ENCODE data around the gene GYPA.
A peak's percentile ranks its signal among the peaks of the same experiment; 100 is the strongest.
"Not testable (repeated sequence)": the region's sequence is repeated elsewhere in the genome, so short reads cannot be mapped to it uniquely, and the experiment has no call there.

The GYPA gene

DNA sequence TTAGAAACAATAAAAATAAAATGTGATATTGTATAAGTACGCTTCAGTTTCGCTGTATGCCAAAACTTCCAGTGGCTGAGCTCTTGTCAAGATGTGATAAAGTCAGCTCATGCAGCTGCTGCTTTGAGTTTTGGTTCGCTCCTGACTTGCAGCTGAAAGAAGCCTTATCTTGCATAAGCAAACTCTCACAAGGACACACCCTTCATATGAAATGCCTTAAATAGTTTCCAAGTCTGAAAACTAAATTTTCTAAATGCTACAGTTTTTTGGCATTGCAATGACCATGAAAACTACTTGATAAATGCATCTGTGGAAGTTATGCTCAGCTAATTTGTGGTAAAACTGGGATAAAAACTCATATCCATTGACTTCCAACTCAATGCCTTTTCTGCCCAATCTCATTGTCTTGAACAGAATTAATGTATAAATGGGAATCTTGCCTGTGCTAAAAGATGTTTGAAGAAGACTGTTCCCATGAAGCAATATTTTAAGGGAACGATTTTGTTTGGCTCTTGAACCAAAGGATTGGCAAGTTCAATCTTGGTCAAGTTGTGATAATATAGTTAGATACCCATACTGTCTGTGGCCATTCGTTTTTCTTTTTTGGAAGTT is 11.7 kb downstream of the GYPA start:
- FAIRE-seq, result not testable (repeated sequence)

DNA sequence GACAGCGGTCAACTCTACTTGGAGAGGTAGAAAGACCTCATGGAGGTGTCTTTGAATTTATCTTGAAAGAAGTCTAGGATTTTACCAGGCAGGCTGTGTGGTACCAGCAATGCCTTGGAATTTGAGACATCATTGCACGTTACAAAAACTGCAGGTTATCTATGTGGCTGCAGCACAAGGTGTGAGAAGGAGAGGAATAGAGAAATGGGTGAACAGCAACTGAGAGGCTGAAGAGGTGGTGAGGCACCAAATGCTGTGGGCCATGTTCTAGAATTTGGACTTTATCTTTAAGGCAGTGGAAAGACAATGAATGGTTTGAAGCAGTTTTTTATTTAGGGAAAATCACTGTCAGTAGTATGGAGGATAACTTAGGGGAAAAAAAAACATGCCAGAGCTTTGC is 15.4 kb downstream of the GYPA start:
- FAIRE-seq, result not testable (repeated sequence)

DNA sequence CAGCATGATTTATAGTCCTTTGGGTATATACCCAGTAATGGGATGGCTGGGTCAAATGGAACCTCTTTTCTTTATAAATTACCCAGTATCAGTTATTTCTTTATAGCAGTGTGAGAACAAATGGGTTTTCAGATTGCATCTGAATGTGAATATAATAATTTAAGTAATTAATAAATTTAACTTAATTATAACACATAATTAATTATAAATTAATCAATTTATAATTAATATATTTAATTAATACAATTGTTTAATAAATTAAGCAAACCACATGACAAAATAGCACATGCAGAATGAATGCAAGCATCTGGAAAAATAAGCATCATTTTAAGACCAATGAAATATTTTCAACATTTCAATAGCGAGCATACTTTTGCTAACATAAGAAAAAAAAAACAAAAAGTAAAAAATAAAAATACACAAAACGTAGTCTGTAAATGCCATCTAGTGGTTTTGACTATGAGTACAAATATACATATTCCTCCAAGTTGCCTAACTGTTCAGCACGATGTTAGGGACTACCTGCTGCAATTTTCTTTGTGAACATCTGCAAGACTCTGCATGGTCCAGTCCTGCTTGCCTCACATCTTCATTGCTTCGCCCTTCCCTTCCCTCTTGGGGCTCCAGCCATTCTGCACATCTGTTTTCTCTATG is 16.4 kb downstream of the GYPA start:
- peak; percentile 32 for FAIRE-seq

DNA sequence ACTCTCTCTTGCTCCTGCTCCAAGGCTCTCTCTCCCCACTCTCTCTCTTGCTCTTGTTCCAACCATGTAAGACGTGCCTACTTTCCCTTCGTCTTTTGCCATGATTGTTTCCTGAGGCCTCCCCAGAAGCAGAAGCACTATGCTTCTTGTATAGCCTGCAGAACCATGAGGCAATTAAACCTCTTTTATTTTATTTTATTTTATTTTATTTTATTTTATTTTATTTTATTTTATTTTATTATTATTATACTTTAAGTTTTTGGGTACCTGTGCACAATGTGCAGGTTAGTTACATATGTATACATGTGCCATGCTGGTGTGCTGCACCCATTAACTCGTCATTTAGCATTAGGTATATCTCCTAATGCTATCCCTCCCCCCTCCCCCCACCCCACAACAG is 17.2 kb downstream of the GYPA start:
- FAIRE-seq, result not testable (repeated sequence)

DNA sequence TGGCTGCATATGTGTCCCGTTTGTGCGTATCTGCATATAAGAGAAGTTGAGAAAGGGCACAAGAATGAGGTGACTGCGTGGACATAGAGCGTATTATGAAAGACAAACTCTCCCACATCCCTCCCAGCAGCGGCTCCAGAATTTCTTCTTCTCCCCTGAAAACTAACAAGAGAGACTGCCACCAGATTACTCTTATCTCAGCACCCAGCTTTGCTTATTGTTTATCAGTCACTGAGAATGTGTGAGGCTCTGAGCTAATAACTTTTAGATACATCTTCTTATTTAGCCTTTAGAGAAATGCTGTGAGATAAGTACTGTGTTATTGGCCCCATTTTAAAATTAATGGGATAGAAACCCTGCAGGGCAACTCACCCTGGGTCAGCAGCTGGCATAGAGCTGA is 20.8 kb downstream of the GYPA start:
- not testable (repeated sequence) for FAIRE-seq

DNA sequence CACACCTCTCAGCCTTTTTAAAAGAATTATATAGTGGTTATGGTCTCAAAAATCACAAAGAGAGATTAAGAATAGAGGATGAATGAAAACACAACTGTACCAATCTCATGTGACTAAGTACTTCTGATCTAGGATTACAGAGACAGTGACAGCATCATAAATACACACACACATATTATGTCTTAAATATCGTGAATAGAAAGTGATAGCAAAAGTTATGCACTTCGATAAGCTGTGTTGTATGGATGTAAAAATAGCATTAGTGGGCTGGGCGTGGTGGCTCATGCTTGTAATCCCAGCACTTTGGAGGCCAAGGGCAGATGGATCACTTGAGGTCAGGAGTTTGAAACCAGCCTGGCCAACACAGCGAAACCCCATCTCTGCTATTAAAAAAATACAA is 25.0 kb downstream of the GYPA start:
- FAIRE-seq, result no peak

DNA sequence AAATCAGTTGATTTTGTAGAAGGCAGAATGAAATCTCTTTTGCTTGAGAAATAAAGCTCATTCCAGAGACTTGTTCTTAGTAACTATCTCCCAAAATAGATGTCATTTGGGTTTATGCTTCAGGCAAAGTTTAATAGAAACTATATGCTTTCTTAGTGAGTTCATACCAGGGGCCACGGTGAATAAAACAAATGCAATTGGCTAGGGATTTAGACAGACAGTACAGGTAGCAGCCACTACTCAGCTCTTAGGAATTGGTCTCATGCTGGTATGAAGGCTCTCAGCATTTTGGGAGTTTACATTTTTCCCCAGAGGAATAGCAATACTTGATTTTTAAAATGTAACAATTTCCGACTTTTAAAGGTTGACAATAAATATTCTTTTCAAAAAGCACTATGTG is 27.0 kb downstream of the GYPA start:
- no peak for FAIRE-seq

DNA sequence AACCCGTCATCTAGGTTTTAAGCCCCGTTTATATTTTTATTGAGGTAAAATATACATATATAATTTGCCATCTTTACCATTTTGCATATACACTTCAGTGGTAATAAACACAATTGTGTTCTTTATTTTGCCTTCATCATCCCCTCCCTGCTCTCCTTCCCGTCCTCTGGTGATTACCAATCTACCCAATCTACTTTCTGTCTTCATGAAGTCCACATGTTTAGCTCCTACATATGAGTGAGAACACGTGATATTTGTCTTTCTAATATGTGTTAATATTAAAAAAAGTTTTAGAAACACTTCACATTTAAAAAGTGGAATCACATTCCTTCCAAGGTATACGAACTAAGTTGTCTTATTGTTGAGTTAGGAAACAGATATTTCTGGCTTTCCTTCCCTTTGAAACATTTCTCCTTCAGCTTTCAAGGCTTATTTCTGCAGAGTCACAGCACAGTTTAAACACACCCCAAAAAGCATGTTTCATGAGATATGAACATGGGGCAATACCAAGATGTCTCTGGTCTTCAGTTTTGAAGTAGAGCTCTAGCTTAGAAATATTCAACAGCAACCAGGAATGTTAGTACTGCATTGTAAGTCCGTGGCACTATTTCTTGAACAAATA is 35.9 kb downstream of the GYPA start:
- no peak for FAIRE-seq

DNA sequence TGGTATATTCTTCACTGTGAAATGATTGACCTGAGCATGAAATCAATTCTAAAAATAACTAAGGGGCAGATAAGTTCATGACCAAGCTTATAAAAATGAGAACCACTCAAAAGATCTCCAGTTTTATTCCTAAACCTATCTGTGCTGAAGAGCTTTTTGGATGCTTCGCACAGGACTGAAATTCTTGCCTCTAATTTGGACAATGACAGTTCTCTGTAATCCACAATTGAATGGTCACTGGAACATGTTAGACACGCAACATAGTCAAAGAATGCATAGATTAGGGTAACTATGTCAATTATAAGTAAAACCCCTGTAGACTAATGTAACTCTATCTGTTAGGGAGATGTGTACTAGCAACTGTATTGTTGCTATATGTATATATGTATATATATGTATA is 42.7 kb downstream of the GYPA start:
- FAIRE-seq, result not testable (repeated sequence)

DNA sequence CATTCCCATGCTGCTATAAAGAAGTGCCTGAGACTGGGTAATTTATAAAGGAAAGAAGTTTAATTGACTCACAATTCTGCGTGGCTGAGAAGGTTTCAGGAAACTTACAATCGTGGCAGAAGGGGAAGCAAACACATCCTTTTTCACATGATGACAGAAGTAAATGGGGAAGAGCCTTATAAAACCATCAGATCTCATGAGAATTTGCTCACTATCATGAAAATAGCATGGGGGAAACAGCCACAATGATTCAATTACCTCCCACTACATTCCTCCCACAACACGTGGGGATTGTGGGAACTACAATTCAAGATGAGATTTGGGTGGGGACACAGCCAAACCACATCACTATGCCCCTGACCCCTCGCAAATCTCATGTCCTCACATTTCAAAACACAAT is 46.5 kb downstream of the GYPA start:
- not testable (repeated sequence) for FAIRE-seq

DNA sequence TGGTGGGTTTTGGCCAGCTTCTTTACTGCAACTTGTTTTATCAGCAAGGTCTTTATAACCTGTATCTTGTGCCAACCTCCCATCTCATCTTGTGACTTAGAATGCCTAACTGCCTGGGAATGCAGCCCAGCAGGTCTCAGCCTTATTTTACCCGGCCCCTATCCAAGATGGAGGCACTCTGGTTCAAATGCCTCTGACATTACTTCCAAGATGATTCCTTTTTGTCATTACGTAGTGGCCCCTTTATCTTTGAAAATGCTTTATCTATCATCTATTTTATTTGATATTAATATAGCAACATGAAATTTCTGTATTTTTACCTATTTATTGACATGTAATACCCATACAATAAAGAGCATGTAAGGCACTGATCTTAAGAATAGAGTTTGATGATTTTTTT is 49.3 kb downstream of the GYPA start:
- not testable (repeated sequence) for FAIRE-seq

DNA sequence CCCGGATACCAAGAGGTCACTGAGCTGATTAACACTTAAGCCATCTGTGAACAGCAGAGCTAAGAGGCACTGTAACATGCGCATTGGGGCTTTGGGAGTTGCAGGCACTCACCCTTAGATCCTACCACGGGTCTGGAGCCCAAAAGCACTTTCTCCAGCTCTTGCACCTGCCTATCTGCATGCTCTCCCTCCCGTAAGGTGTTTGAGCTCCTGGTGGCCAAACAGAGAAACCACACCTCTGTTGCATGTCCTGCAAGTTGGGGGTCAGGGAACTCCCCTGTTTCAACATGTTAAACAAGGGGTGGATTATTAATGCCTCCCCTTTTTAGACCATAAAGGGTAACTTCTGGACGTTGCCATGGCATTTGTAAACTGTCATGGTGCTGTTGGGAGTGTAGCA is 49.8 kb downstream of the GYPA start:
- FAIRE-seq, result no peak

DNA sequence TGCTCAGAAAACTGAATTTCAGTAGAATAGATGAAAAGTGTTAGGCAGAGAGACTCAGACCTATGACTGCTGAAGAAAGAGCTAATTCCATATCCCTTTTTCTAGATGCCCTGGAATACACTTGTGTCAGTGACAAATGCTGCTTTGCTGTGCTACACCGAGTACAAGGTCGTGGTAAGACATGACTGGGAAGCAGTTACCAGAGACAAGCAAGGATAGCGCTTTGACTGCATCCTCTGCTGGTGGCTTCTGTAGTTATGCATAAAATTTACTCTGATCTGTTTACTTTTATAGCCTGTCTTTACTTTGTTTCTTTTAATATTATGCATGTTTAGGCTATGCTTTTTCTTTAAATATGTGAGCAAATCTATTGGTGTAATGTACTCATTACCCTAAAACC is 58.5 kb downstream of the GYPA start:
- FAIRE-seq, result not testable (repeated sequence)

DNA sequence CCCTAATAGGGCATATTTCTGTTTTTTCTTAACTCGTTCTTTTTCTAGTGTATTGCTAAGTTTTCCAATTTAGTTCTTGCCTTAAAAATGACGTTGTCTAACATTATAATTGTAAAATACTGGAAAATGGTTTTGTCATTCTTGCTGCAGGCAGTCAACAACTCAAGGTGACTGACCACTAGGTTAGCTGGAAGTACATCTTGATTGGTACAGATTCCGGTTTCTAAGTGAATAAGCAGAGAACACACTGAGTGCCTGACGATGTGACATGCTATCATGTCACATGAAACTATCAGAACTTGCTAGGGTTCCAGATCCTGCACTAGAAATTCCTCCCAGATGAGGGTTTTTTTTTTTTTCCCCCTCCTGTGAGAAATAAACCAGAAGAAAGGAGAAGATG is 60.4 kb downstream of the GYPA start:
- not testable (repeated sequence) for FAIRE-seq

DNA sequence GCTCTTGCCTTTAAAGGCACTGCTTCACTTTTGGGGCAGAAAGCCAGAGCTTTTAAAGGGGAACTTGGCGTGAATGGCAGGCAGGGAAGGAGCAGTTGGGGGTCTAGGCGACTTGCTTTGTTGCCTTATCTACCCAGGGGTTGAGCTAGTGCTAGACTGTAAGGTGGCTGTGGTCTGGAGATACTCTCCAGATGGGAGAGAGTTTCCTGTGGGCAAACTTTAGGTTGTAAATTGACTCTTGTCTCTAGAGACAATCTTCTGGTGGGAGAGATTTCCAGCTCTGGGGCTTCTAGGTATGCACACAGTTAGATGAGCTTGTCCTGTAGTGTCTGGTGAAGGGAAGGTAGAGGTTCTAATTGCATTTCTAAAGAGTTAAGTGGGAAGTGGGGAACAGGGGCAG is 61.8 kb downstream of the GYPA start:
- not testable (repeated sequence) for FAIRE-seq

DNA sequence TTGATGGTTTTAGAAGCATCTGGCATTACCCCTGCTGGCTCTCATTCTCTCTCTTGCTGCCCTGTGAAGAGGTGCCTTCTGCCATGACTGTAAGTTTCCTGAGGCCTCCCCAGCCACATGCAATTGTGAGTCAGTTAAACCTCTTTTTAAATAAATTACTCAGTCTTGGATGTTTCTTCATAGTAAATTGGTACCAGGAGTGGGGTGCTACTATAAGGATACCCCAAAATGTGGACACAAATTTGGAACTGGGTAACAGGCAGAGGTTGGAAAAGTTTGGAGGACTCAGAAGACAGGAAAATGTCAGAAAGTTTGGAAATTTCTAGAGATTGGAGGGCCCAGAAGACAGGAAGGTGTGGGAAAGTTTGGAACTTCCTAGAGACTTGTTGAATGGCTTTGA is 79.0 kb downstream of the GYPA start:
- not testable (repeated sequence) for FAIRE-seq

DNA sequence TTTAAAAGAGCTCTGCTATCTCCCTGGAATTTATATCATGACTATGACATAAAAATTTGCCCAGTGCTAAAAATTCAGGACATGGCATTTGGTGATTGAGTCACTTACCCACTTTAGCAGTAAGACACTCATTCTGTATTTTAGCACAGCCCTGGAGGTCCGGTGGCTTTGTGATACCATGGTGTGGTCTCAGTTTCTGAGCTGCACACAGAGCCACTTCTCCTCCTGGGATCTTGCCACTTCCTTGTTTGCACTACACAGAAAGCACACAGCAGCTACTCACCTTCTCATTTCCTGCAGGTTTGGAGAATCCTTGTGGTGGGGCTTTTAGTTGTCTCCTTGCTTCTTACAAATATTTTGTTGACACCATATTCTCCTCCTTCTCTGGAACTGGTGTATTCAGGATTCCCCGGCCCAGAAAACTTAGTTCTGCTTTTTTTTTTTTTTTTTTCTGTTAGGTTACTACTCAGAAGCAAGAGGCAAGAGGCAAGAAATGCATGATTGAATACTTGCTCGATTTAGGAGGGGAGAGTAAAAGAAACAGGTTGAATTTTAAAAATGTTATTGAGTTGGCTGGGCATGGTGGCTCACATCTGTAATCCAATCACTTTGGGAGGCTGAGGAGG is 80.2 kb downstream of the GYPA start:
- FAIRE-seq, result not testable (repeated sequence)
